ENCODE results near the gene LRRC1. TPM values are rescaled to one million over a fixed set of nuclear protein-coding genes. Genes with fewer than 3 reads are reported as not detected.

LRRC1 gene
- total RNA-seq, 2 donors from 2014 or later = 1.0 to 3.6 TPM

DNA sequence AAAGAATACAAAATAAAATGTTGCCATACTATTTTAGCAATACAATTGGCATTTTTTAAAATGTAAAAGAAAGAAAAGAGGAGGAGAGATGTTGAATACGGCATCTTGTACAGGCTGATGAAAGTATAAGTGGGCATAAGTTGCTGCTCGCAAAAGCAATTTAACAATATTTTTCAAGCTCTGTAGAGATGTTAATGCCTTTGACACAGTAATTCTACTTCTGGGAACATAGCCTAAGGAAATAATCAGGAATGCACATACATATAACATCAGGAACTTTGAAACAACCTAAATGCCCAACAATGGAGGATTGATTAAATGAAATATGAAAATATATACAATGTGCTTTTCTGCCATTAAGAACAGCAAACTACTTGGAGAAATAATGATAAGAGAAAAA, 80.2 kb downstream of the LRRC1 start:
- Mint-ChIP-seq H3K36me3 (peaks cover 0 to 10% of the 10 kb centered on the region in 2 donors), H3K9me3 (peaks cover 3 to 12% of the 10 kb centered on the region in 2 donors), H3K27ac (no peak overlapping the region)
- ATAC-seq (no peak), DNase-seq (ENCODE audit: low spot score in 2 of 2) (no peak)

DNA sequence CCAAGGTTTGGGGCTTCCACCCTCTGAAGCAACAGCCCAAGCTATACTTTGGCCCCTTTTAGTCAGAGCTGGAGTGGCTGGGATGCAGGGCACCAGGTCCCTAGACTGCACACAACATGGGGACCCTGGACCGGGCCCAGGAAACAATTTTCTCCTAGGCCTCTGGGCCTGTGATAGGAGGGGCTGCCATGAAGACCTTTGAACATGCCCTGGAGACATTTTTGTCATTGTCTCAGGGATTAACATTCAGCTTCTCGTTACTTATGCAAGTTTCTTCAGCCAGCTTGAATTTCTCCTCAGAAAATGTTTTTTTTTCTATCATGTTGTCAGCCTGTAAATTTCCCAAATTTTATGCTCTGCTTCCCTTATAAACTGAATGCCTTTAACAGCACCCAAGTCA, 82.3 kb downstream of the LRRC1 start:
- no peak overlapping the region for H3K27ac Mint-ChIP-seq
- no peak for DNase-seq (ENCODE audit: low spot score in 2 of 2)
- no peak for ATAC-seq
- H3K36me3 Mint-ChIP-seq = peaks cover 0 to 10% of the 10 kb centered on the region in 2 donors
- peaks cover 3 to 12% of the 10 kb centered on the region in 2 donors for H3K9me3 Mint-ChIP-seq

DNA sequence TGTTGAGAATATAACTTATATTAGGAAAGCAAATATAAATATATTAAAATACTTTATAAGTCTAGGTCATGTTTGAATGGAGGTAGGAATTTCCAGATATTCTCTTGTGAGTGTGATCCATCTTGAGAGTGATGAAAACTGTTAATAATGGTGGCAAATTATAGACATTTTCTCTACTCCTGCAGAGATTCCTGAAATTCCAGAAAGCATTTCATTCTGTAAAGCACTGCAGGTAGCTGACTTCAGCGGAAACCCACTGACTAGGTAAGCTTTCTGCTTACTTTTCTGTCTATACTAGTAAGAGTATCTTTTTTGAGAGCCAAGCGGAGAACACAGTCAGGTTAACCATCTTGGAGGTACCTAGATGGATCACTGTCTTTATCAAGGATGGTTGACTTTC, 84.0 kb downstream of the LRRC1 start:
- DNase-seq (ENCODE audit: low spot score in 2 of 2) (no peak), ATAC-seq (no peak)
- H3K9me3 Mint-ChIP-seq = peaks cover 1 to 8% of the 10 kb centered on the region in 2 donors
- H3K27ac Mint-ChIP-seq = no peak overlapping the region
- peaks cover 0 to 8% of the 10 kb centered on the region in 2 donors for H3K36me3 Mint-ChIP-seq

DNA sequence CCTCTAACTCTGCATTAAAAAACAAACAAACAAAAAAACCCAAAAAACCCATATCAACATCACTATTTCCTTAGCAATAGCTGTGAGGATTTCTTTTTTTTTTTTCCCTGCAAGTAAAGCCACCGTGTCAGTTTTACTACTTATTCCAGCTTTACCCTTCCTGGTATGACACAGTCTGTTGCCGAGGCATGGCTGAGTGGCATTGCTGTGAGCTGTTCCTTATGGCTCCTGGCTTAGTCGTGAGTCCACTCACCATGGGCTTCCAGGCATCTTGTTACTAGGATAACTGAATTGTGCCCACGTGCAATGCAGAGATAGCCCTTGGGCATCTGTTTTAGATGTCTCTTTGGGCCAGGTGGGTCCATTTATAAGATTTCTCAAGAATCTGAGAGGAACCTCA, 84.8 kb downstream of the LRRC1 start:
- Mint-ChIP-seq H3K9me3 (peaks cover 0 to 8% of the 10 kb centered on the region in 2 donors), H3K36me3 (peaks cover 0 to 6% of the 10 kb centered on the region in 2 donors), H3K27ac (no peak overlapping the region)
- ATAC-seq (no peak), DNase-seq (ENCODE audit: low spot score in 2 of 2) (no peak)

DNA sequence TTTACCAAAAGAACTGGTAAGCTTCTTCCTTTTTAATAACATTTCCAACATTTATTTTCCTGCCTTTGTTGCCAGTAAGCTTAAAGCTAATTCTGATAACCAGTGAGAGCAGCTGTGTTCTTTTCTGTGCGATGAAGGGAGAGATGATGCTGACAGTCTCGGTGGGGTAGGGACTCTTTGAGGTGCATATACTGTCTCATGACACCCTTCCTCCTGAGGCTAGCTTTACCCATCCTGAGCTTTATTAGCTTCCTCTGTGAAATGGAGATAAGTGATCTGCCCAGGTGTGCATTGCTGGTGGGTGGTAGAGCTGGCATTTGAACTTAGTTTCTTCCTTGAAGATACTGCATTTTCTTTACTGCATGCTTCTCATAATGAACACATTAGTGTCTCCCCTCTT, 92.5 kb downstream of the LRRC1 start:
- DNase-seq (ENCODE audit: low spot score in 2 of 2) = no peak
- H3K36me3 Mint-ChIP-seq = no peaks in the 10 kb centered on the region
- H3K27ac Mint-ChIP-seq = no peak overlapping the region
- ATAC-seq = no peak
- no peaks in the 10 kb centered on the region for H3K9me3 Mint-ChIP-seq

DNA sequence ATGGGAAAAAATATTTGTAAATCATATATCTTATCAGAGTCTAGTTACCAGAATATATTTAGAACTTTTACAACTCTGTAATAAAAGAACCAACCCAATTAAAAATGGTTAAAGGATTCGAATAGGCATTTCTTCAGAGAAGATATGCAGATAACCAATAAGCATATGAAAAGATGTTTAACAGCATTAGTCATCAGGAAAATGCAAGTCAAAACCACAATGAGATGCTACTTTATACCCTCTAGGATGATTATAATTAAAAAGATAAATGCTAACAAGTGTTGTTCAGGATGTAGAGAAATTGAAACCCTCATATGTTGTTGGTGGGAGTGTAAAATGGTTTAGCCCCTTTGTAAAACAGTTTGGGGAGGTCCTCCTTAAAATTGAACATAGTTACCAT, 94.1 kb downstream of the LRRC1 start:
- H3K27ac Mint-ChIP-seq = no peak overlapping the region
- DNase-seq (ENCODE audit: low spot score in 2 of 2) (no peak), ATAC-seq (no peak)
- H3K36me3 Mint-ChIP-seq = no peaks in the 10 kb centered on the region
- H3K9me3 Mint-ChIP-seq = no peaks in the 10 kb centered on the region

DNA sequence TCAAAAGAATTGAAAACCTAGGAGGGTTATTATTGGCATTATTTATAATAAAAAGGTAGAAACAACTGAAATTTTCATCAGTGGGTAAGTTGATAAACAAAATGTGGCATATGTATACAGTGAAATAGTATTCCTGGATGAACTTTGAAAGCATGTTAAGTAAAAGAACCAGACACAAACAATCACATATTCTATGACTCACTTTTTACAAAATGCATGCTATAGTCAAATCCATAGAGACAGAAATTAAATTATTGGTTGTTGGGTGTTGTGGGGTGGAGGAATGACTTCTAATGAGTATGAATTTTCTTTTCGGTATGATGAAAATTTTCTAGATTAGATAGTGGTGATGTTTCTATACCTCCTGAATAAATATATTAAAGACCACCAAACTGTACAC, 94.6 kb downstream of the LRRC1 start:
- DNase-seq (ENCODE audit: low spot score in 2 of 2) (no peak), ATAC-seq (no peak)
- Mint-ChIP-seq H3K9me3 (no peaks in the 10 kb centered on the region), H3K36me3 (no peaks in the 10 kb centered on the region), H3K27ac (no peak overlapping the region)

DNA sequence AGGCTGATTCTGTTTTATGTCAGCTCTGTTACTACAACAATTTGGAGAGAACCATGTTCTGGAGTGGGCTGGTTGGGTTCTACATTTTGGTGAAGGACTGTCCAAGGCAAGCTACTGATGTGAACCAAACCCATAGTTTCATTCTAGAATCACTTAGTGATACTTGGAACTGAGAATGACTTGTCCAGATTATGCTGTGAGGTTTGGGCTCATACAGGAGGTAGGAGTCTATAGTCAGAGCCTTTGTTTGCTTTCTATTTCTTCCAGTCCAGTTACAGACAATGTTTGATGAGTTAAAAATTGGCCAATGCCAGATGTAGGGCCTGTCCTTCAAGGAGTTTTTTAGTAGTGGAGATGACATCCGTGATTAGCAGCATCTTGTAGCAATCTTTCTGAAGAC, 97.9 kb downstream of the LRRC1 start:
- no peaks in the 10 kb centered on the region for H3K9me3 Mint-ChIP-seq
- H3K27ac Mint-ChIP-seq = no peak overlapping the region
- no peaks in the 10 kb centered on the region for H3K36me3 Mint-ChIP-seq
- ATAC-seq = peak; percentile 48 to 60
- no peak for DNase-seq (ENCODE audit: low spot score in 2 of 2)

DNA sequence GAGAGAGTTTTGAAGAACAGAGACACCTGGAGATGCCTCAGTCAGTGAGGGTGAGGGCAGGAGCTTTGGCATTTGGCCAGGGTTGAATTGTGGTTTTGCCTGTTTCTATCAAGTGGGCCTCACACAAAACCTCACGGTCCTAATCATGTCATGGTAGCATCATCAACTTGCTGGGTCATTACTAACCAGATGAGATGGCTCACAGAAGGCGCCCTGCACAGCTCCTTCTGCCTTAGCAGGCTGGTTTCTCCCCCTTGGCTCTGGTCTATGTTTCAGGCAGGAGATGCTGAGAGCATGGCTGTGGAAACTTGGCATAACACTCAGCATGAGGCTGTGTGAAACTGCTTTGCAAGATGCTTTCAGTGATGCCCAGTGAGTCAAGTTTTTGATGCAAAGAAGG, 99.3 kb downstream of the LRRC1 start:
- peak; percentile 83 to 93 for ATAC-seq
- Mint-ChIP-seq H3K9me3 (no peaks in the 10 kb centered on the region), H3K27ac (no peak overlapping the region), H3K36me3 (no peaks in the 10 kb centered on the region)
- peak in 1 of 2 donors; percentile 35 for DNase-seq (ENCODE audit: low spot score in 2 of 2)

DNA sequence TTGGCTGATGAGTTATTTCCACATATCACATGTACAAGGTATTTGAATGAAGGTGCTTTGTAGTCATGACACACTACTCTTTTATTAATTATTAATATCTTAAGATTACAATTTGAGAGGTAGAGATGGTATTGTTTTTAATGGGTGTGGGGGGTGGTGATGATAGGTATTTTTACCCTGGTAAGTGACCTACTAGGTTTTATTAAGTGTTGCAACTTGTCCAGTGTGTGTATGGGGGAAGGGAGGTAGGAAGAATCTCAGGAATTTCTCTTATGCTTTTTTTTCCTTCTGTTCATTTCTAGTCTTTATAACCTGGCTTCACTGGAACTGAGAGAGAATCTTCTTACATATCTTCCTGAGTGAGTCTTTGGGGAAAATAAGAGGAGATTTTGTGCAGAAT, 101.4 kb downstream of the LRRC1 start:
- Mint-ChIP-seq H3K36me3 (no peaks in the 10 kb centered on the region), H3K9me3 (no peaks in the 10 kb centered on the region), H3K27ac (no peak overlapping the region)
- DNase-seq (ENCODE audit: low spot score in 2 of 2) (no peak), ATAC-seq (no peak)

DNA sequence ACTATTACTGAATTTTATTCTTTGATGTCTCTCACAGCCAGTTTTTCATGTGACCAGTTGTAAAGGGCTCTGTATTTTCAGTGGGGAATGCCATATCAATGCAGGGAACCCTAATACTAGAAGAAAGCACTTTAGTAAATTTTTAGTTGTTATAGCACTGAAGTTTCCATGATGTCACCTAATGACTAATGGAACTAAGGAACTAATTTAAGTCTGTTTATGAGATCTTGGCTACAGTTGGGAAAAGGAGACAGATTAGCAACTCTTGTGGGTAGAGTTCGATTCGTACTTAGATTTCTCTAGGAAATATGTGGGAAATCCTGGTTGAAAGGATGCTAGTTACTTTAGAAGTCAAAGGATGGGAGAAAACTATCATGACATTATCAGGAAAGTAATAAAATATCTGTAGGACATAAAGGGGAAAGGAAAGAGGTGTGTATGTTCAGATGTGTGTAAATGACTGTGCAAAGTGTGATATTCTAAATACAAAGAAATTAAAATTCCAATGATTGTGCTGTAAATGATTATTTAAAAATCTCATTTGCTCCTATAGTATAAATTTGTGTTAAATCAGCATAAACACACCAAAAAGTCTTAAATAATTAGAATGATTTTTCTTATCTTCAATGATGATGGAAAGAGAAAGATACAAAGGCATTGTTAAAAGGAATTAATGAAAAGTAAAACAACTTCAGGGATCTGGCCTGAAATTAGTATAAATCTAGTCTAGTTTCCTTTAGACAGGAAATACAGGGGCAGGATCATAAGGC, 103.4 kb downstream of the LRRC1 start:
- no peak for ATAC-seq
- Mint-ChIP-seq H3K36me3 (no peaks in the 10 kb centered on the region), H3K9me3 (no peaks in the 10 kb centered on the region), H3K27ac (peak overlapping the region in 1 of 2 donors; percentile 1)
- no peak for DNase-seq (ENCODE audit: low spot score in 2 of 2)

DNA sequence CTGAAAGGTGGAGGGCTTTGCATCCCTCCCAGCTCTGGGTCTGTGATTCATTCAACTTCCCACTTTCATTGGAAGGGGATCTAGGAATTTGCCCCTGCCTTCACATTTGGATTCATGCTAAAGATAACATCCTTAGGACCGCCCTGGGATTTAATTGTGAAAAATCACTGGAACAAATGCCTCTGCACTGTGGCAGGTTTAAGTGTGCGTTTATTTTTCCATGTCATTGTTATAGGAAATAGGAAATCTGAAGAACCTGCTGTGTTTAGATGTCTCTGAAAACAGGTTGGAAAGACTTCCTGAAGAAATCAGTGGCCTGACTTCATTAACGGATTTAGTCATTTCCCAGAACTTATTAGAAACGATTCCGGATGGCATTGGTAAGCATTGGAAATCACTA, 104.7 kb downstream of the LRRC1 start:
- Mint-ChIP-seq H3K9me3 (no peaks in the 10 kb centered on the region), H3K27ac (no peak overlapping the region), H3K36me3 (peaks cover 0 to 2% of the 10 kb centered on the region in 2 donors)
- no peak for DNase-seq (ENCODE audit: low spot score in 2 of 2)
- no peak for ATAC-seq

DNA sequence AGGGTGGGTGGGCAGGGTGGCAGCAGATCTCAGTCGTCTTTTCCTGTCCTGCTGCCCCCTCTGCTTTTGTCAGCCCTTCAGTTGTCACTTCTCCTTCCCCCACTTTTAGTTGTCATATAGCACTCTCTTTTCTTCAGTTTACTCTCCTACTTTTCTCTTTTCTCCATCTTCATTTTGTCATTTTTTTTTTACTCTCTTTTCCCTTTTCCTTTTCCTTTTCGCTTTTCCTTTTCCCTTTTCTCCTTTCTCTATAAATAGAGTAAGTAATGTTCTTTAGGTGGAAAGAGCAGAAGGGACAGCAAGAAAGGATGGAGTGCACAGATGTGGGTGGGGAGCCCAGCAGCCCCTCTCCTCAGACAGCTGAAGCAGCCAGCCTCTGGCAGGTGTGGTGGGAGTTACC, 108.6 kb downstream of the LRRC1 start:
- H3K27ac Mint-ChIP-seq = no peak overlapping the region
- ATAC-seq = no peak
- peaks cover 0 to 6% of the 10 kb centered on the region in 2 donors for H3K36me3 Mint-ChIP-seq
- no peak for DNase-seq (ENCODE audit: low spot score in 2 of 2)
- no peaks in the 10 kb centered on the region for H3K9me3 Mint-ChIP-seq

DNA sequence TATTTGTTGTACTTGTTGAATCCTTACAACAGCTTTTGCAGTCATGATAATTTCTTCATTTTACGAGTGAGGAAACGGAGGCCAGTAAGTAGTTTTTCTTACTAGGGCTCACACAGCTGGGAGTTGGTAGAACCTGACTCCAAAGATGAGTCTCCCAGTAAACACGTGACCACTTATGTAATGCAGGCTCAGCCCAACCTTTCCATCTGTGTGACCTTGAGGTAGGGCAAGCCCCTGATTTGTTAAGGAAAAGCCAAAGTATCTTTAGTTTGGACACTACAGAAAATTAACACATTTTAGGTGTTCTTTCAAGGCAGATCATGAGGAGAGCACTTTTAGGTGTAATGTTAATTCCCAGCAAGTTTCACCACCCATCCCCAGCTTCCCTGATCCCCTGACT, 111.3 kb downstream of the LRRC1 start:
- peaks cover 0 to 6% of the 10 kb centered on the region in 2 donors for H3K36me3 Mint-ChIP-seq
- DNase-seq (ENCODE audit: low spot score in 2 of 2) (no peak), ATAC-seq (no peak)
- H3K9me3 Mint-ChIP-seq = no peaks in the 10 kb centered on the region
- no peak overlapping the region for H3K27ac Mint-ChIP-seq

DNA sequence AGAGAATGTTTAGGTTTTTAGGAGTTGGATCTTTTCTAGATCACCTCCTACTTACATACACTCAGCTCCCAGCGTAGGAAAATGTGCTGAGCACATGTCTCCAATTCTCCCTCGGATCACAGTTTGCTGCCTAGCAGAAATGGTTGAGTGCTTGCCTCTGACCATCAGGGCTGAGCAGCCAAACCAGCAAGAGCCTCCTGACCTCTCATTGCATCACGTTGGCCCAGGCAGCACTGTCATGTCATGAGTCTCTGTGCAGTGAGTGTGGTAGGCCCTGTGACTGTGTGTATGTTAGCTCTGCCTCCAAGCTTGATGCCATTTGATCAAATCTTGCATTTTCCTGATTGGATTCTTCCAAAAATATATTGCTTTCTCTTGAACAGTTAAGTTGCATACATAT, 112.0 kb downstream of the LRRC1 start:
- Mint-ChIP-seq H3K9me3 (no peaks in the 10 kb centered on the region), H3K27ac (no peak overlapping the region), H3K36me3 (peaks cover 0 to 6% of the 10 kb centered on the region in 2 donors)
- ATAC-seq = no peak
- no peak for DNase-seq (ENCODE audit: low spot score in 2 of 2)

DNA sequence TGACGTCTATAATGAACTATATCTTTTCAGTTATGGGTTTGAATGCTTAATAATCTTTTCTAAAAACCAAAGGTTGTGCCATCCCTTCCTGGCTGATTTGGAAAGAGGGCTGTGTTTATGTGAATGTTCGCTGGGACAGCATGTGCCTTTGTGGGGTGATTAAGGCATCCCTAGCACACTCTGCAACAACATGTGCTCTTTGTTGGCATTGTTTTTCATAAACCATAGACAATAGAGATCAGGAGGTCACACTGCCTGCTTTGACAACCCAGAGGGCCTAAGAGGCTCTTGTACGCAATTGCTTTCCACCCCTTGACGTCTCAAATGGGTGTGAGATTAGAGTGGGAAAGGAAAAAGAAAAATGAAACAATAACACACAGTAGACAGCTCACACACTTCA, 116.0 kb downstream of the LRRC1 start:
- ATAC-seq (no peak), DNase-seq (ENCODE audit: low spot score in 2 of 2) (no peak)
- Mint-ChIP-seq H3K36me3 (no peaks in the 10 kb centered on the region), H3K27ac (no peak overlapping the region), H3K9me3 (no peaks in the 10 kb centered on the region)

DNA sequence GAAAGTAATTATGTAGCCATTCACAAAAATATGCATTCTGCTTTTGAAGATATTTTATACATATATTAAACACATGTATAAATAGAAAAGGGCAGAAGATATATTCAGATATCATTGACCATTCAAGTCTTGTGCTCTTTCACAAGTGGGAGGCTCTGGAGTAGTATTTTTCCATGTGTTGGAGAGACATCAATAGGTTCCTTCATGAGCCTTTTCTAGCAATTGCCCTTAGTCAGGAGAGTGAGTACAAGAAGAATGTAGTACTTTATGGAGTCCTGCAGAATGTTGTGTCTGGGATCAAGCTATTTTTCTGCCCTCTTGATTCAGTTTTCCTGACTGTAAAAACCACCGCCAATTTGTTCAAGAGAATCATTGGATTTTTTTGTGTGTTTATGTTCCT, 117.9 kb downstream of the LRRC1 start:
- ATAC-seq = no peak
- Mint-ChIP-seq H3K27ac (no peak overlapping the region), H3K9me3 (no peaks in the 10 kb centered on the region), H3K36me3 (no peaks in the 10 kb centered on the region)
- DNase-seq (ENCODE audit: low spot score in 2 of 2) = no peak

DNA sequence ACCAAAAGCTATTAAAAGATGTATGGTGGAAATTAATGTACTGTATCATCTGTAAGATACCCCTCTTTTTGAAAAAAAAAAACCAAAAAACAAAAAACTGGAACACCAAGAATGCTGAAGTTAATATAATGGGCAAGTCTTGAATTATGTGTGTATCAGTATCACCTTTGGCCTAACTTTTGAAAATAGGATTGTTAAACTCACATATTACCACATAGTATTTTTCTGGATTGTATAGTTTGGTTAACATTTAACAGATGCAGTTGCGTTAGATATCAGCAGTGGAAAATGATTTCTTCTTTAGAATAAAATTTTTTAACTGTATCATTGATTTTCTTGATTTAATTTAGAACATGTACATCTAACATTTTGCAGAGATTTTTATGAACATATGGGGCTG, 118.5 kb downstream of the LRRC1 start:
- no peak for ATAC-seq
- H3K36me3 Mint-ChIP-seq = no peaks in the 10 kb centered on the region
- no peak overlapping the region for H3K27ac Mint-ChIP-seq
- H3K9me3 Mint-ChIP-seq = no peaks in the 10 kb centered on the region
- DNase-seq (ENCODE audit: low spot score in 2 of 2) = no peak

Data from activated naive CD4-positive, alpha-beta T cell treated with anti-CD3 and anti-CD28 coated beads, Interleukin-2, amount 50 U/mL, for 72 hours (primary cell).